ENCODE measurements around the gene HIPK2.

Gene HIPK2

GRCh38 chr7:139667377-139667776 lies 110.4 kb downstream of the HIPK2 start:
- DNase-seq: no peak

DNA sequence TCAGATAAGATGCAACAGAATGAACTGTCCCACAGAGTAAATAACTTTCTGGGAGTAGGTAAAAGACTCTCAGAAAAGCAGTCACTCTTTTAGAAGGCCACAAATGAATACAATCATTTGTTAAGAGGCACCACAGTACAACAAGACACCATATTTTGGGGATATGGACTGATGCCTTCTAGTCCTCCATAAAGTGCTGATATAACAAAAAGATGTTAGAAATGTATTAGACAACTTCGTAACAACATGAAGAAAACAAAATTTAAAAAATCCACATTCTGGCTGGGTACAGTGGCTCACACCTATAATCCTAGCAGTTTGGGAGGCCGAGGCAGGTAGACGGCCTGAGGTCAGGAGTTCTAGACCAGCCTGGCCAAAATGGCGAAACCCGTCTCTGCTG lies 111.3 kb downstream of the HIPK2 start:
- DNase-seq: no peak

DNA sequence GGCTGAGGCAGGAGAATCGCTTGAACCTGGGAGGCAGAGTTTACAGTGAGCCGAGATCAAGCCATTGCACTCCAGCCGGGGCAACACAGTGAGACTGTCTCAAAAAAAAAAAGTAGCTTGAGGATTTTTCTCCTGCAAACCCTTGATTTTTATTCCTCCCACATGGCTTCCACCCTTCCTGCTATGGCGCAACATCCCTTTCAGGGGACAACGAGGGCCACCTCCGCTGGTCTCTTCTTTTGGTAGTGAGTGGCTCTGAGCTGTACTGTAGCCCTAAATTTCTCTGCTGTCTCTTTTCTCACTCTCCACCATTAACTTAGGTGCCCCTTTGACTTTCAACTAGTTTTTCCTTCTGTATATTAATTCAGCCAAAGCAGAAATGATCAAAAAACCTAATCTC lies 113.4 kb downstream of the HIPK2 start:
- DNase-seq: no peak

DNA sequence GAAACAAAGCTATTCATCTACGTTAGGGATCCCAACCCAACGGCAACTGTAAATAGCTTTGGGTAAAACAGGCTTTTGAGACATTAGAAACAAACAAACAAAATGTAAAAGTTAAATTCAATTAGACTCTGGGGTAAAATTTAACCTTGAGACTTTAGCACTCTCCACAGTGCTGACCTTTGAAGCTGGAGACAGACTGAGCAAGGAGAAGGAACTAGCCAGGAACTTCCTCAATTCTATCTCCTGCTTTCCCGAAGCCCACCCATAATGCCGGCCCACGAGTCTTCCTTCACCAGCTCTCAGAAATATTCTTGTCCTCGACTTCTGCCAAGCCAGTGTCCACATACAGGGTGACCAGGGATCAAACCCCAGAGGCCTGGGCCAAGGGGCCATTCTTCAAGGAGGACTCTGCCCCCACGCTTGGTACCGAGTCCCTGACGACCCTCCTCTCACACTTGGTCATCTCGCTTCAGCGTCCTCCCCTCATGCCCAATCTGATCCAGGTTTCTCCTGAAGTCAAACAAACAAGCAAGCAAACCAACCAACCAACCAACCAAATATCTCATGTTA lies 114.1 kb downstream of the HIPK2 start:
- DNase-seq: no peak

- DNase-seq: no peak
These were observed 115.9 kb downstream of the HIPK2 start for GRCh38 chr7:139661903-139662302.

DNA sequence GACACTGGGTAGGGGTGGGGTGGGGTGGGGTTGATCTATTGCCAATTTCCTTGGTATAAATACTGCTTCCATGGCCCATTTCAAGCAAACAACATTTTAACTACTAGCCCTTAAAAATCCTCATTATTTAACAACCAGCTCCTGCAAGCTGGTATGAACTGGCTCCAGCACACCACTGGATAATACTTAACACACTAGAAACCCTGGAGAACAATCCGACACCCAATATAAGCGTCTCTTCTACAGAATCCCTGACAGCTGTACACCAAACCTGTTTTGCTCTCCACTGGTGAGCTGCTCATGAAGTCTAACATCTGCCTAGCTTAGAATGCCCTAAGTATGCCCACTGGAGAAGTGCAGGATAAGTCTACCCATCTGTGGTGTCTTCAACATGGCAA lies 116.8 kb downstream of the HIPK2 start:
- DNase-seq: no peak

DNA sequence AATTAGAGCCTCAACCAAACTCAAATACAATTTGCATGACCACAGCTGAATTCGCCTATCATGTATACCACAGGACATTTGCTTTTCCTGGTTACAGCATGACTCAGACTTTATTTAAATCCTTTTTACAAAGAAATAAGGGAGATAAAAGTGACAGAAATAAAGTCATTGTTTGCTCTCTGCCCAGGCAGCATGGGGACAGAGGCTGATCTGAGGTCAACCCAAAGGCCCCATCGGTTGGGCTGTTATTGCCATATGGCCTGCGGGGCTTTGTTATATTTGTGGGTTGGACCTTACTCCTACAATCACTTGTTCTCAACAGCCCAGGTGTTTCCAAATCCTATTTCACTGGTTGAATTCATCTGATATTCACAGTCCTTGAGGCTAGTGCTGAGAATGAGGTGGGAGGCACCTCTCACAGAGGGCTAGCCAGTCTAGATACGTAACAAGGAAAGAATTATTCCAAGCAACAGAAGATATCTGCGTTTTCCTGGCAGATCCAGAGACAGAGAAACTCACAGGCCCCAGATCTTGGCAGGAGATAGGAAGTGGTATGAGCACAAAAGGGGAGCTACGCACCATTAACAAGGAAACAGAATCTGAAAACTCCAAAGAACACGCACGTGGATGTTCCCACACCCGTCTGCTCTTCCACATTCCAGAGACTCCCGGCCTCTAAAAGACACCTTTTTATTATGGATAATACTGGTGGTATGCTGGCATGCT lies 117.3 kb downstream of the HIPK2 start:
- DNase-seq: no peak

DNA sequence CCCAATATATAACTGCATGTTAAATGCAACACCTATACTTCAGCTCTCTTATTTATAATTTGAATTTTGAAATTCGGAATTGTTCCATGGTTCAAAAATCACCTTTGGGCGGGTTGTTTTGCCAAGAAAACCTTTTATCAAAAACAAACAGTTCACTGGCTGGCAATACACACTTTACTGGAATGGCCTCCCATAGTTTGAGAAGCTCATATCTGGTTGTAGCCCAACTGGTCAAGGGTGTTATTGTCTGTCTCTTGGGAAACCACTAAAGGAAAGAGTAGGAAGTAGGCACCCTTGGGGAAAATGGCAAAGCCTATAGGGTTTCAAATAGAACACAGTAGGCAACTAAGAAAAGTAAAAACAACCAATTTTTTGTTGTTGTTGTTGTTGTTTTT lies 117.9 kb downstream of the HIPK2 start:
- no peak for DNase-seq

DNA sequence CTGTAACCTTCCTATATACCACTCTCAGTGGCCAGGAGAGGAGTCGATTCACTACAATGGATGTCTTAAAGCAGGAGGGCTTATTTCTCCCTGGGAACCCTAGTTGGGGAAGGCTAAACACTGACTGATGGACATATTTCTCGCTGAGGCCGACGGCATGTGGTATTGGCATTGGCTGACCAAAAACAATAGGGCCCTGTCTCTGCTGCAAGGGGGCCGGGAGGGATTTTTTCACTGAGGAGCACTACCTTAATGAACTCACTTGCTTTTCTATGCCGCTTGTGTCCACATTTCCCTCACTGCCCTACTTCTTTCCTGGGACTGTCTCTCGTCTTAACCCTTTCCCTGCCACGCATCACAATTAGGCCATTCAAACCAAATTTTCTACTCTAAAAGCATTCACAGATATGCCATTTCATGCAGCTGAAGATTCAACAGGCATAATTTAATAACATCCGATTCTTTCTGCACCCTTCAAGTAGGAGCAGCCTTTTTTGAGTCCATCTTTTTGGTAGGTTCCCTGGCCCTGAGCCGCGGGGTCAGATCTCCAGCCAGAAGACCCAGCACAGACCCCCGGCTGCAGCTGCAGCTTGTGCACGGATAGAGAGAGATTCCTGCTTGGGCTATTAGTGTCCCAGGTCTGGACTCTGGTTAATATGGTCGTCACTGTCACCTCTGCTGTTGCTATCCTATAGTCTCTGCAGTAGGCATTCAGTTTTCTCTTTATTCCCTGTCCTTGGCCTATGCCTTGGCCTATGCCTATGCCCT lies 118.7 kb downstream of the HIPK2 start:
- DNase-seq: no peak

DNA sequence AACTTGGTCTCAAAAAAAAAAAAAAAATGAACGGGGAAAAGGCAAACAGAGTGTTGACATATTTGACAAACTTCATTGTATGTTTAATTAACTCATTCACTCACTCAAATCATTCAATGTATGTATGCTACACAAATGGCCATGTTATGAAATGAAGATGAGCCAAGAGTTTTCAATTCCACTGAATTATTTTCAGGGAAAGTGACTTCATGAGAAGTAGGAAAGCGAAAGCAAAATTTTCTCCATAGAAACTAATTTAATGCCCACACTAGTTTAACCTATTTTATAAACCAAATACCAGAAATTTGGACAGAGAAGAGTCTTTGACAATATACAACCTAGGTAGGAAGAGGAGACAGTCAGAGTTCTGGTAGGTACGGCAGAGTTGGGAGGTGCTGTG lies 119.5 kb downstream of the HIPK2 start:
- no peak for DNase-seq

DNA sequence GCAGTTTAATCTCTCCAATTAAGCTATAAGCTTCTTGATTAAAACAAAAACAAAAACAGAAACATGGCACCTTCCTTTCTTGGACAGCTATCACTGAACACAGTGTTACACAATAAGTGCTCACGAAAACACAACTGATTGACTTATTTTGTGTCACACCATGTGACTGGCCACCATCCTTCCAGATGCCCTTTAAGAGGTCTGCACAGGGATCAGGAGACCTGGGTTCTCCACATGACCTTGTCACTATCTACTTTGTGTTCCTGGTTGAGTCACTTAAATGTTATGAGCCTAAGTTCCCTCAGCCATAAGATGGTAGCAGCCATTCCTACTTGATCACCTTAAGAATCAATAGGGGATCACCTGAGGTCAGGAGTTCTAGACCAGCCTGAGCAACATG lies 120.1 kb downstream of the HIPK2 start:
- no peak for DNase-seq

DNA sequence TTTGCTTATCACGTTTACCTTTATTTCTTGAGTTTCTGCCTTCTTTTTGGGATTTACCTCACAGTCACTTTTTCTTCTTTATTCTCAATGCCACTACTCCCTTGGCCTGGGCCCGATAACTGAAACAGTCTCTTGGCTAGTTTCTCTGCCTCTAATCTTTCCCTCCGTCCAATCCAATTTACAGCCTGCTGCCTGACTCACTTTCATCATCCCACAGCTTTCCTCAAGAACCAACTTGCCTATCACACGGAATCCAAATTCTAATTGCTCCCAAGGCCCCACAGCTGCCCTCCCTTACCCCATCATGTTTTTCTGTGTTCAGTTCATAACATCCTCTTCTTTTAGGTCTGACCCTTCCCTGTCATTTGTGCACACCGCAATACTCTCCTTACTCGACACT lies 121.4 kb downstream of the HIPK2 start:
- no peak for DNase-seq

DNA sequence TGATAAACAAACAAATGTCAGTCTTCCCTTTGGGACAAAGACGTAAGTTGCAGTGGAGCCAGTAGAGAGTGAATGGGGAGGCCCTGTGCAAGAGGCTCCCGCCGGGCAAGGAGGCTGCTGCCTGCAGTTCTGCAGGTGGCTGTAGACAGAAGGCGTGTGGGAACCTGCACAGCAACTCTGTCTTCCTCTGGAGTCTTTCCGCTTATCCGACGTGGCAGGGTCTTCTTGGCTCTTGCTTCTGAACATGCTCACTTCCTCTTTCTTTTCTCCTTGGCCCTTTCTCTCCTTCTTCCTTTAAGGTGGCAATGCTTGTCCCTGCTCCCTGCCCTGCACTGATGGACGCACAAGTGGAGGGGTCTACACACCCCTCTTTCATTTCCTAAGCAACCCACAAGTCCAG lies 122.5 kb downstream of the HIPK2 start:
- DNase-seq: no peak

DNA sequence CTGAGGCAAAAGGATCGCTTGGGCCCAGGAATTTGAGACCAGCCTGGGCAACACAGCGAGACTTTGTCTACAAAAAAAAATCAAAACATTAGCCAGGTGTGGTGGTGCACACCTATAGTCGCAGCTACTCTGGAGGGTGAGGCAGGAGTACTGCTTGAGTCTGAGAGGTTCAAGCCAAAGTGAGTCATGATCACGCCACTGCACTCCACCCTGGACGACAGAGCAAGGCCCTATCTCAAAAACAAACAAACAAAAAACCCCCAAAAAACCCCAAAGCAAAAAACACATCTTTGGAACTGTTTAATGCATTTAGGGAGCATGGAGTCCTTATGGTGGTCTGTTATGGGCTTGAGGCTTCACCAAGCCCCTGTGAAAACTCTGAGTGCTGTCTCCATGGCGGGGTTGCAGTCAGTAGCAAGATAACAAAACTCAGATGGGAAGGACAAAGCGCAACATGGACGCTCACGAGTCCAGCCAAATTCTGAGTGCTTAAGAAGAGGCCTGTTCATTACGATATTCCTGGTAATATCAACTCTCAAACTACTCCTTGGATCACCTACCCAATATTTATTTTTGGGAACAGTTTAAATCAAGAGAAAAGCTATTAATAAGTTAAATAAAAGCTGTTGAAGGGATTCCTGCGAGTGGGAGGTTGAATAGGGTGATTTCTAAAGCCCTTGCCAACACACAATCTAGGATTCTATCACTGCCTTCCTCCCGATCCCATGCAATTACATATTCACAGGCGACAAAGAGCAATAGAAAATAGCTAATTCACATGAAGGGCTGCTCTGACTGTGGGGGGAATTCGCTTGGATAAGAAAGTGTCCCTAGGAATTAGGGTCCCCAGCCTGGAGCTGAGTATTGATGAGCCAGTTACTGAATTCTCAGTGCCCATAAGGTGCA lies 123.3 kb downstream of the HIPK2 start:
- no peak for DNase-seq

DNA sequence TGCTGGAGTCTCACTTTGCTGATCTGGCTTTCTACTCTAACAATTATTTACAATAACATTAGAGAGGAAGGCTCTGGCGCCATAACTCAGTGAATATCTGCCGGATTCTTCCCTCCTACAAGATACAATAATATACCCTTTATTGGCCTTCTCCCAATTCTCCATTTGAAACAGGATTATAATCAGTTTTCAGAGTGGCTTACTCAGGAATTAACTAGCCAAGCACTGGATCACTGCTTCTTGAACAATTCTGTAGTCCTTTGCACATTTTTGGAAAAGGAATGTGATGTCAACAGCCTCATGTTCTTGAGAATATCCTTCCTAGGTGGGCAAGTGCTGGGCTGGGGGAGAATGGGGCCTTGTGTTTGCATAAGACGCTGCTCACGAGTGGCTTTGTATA lies 125.9 kb downstream of the HIPK2 start:
- DNase-seq: no peak

DNA sequence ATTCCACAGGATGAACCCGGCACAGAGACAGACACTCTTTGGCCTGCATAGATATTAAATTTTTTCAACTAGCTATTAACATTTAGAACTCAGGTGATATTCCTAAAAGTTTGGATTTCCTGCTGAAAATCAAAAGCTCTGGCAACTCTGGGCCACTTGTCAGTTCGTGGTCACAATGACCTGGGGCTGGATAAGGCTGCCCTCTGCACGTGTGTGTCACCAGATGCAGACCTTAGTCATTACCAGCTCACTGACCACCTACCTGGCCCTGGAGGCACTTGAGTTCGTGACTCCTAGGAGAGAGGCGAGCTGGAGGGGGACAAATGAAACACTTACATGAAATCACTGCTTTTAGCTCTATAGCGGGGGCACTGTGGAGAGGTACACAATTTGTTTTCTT lies 126.5 kb downstream of the HIPK2 start:
- no peak for DNase-seq

GRCh38 chr7:139650429-139651100 lies 127.2 kb downstream of the HIPK2 start:
- DNase-seq: no peak

- DNase-seq: no peak
These were observed 128.8 kb downstream of the HIPK2 start for GRCh38 chr7:139648941-139649425.

- DNase-seq: no peak
These were observed 129.4 kb downstream of the HIPK2 start for GRCh38 chr7:139648391-139648861.

DNA sequence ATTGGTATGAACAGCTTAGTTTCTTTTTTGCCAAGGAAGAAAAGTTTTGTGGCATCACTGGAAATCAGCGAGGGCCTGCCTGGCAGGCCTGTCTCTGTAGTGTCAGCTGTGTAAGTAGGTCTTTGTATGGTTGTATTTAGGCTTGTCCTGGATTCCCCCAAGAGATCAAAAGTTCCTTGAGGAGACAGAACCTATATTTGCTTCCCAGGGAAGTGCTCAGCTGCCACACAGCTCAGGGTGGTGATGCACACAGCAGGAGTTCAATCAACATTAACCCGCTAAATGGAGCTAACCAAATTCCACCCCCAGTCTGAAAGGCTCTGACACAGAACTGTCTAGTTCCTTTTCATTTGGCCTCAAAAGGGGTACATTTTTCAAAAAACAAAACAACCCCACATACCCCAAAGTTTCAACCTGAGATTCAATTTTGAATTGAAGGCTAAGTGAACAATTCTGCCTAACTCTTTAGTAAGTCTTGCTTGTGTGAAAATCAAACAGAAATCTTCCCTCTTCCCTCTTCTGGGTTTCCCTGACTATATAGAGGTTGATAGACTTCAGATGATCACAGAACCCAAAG lies 129.9 kb downstream of the HIPK2 start:
- no peak for DNase-seq

DNA sequence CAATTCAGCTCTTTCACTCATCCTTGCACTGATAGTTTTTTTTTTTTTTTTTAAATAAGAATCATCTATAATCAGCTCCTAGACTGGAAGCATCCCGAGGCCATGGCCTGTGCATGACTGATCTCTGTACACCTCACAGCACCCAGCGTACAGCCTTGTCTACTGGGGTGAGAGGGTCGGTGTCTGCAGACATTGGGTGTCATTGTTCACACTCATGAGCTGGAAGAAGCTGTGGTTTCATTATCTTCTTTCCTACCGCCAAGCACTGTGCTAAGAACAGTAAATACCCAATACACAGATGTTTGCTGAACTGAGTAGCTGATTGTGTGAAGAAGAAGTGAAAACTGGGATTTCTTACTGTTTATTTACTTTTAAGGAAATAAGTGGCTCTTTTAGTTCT lies 130.7 kb downstream of the HIPK2 start:
- no peak for DNase-seq

- DNase-seq: no peak
These were observed 131.2 kb downstream of the HIPK2 start for GRCh38 chr7:139646566-139646965.
